Activated T-cell treated with anti-CD3 and anti-CD28 coated beads, Interleukin-2, amount 50 U/mL, for 24 hours (primary cell): ENCODE data around the gene CBLN4.

Experiments
- DNase-seq: peaks from one replicate; pipeline ENCODE4 v3.0.0-alpha.2; 2020
- H3K27ac Mint-ChIP-seq: 2 replicates; pipeline ENCODE4 v1.8.0; 2020; ENCODE audit warnings: mild to moderate bottlenecking, mixed read lengths
- H3K27me3 Mint-ChIP-seq: 2 replicates; pipeline ENCODE4 v1.8.0; 2020; ENCODE audit warnings: mixed read lengths
- H3K36me3 Mint-ChIP-seq: 2 replicates; pipeline ENCODE4 v1.8.0; 2020; ENCODE audit warnings: low read depth, mixed read lengths
- H3K4me1 Mint-ChIP-seq: 2 replicates; pipeline ENCODE4 v1.8.0; 2020; ENCODE audit warnings: low read depth, mixed read lengths
- H3K4me3 Mint-ChIP-seq: 2 replicates; pipeline ENCODE4 v1.8.0; 2020; ENCODE audit warnings: mild to moderate bottlenecking, moderate library complexity, mixed read lengths
- H3K9me3 Mint-ChIP-seq: 2 replicates; pipeline ENCODE4 v1.8.0; 2020; ENCODE audit warnings: mixed read lengths

CBLN4 gene

DNA sequence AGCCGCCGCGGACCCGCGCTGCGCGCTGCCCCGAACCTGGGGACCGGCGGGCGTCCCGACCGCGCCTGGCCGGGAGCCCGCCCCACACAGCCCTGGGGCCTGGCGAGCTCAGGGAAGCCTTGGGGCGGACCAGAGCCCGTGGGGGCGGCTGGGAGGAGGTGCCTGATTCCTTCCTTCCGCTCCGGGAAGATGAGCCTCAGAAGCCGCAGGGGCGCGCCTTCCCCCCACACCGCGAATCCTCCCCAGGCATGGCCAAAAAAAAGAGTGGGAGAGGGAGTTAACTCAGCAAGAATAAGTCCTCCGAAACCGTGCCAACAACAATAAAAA is at the start of gene CBLN4:
Gene CBLN4 (minus strand): TSS at position 131 of the 327 bp plus-strand sequence. CDS start 1,348 bp downstream, outside the sequence.
- H3K27ac Mint-ChIP-seq = no peak within 1 kb of the TSS
- DNase-seq = no peak
- H3K4me3 Mint-ChIP-seq = no peak within 1 kb of the TSS
- H3K27me3 Mint-ChIP-seq = peaks cover 45% of the 10 kb centered on the region
- peaks cover 14% of the 10 kb centered on the region for H3K9me3 Mint-ChIP-seq
- H3K36me3 Mint-ChIP-seq = no peaks in the 10 kb centered on the region
- H3K4me1 Mint-ChIP-seq = no peaks in the 10 kb centered on the region

- H3K27ac Mint-ChIP-seq = no peak overlapping the region
- H3K4me3 Mint-ChIP-seq = no peak overlapping the region
- no peaks in the 10 kb centered on the region for H3K36me3 Mint-ChIP-seq
These were observed 37.9 kb upstream of the CBLN4 start for GRCh38 chr20:56043227-56043626.

GRCh38 chr20:56032251-56032650 is 26.9 kb upstream of the CBLN4 start:
- no peak overlapping the region for H3K4me3 Mint-ChIP-seq
- H3K27me3 Mint-ChIP-seq = no peaks in the 10 kb centered on the region
- DNase-seq = no peak
- H3K27ac Mint-ChIP-seq = no peak overlapping the region
- H3K4me1 Mint-ChIP-seq = no peaks in the 10 kb centered on the region
- peaks cover 49% of the 10 kb centered on the region for H3K9me3 Mint-ChIP-seq
- H3K36me3 Mint-ChIP-seq = no peaks in the 10 kb centered on the region

More at GRCh38 chr20:56043227-56043626, 37.9 kb upstream of the CBLN4 start:
- DNase-seq = no peak
- Mint-ChIP-seq H3K27me3 (no peaks in the 10 kb centered on the region), H3K9me3 (peaks cover 9% of the 10 kb centered on the region), H3K4me1 (no peaks in the 10 kb centered on the region)

DNA sequence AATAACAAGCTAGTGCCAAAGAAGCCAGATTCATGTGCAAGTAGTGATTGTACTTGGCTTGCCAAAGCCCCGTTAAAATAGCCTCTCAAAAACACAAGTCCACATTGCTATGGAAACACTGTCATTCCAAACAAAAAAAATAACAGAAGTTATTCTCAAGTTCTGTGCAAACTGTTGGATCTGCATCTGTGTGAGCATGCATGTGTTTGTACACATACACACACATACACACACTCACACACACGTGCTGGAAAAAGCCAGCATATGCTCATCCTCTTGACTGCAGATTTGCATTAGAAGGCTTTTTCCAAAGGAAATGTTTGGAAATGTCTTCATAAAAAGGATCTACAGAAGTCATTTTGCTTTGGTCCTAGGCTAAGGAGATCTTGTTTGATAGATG is 13.4 kb upstream of the CBLN4 start:
- H3K4me1 Mint-ChIP-seq = no peaks in the 10 kb centered on the region
- no peaks in the 10 kb centered on the region for H3K27me3 Mint-ChIP-seq
- no peak overlapping the region for H3K4me3 Mint-ChIP-seq
- peaks cover 3% of the 10 kb centered on the region for H3K9me3 Mint-ChIP-seq
- H3K27ac Mint-ChIP-seq = no peak overlapping the region
- no peak for DNase-seq
- H3K36me3 Mint-ChIP-seq = no peaks in the 10 kb centered on the region

DNA sequence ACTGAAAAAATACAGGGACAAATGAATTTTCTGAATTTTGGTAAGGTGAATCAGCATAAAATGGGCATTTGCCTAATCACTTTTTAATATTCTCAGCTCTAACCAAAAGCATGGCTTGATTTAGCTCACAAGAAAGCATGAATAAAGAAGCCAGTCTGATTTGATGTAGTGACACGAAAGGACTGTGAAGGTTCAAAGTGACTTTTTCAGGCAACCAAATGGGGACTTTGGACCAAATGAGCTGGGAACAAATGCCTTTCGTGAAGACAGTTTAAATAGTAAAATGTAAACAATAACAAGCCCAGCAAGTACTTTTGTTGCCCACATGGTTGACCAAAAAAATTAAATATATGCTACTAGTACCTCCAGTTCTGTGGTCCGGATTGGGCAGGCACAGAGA is 12.9 kb upstream of the CBLN4 start:
- no peak for DNase-seq
- Mint-ChIP-seq H3K9me3 (peaks cover 3% of the 10 kb centered on the region), H3K4me3 (no peak overlapping the region), H3K4me1 (no peaks in the 10 kb centered on the region), H3K27me3 (no peaks in the 10 kb centered on the region), H3K36me3 (no peaks in the 10 kb centered on the region), H3K27ac (no peak overlapping the region)

DNA sequence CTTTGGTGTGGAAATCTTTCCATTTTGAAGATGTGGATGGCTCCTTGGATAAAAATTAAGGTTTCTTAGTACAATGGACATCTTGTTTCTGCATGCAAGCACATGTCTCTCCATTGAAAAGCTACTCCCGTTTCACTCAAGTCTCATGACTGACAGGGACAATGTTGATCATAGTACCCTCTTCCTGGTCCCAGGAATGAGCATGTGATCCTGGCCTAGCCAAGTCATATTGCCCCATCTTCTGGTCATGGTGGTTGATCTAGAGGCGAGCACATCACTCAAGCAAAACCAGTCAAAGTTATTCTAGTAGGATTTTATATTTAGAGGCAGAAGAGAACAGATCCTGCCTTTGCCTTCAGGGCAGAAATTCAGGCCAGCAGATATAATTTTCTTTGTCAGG is 12.2 kb upstream of the CBLN4 start:
- Mint-ChIP-seq H3K36me3 (no peaks in the 10 kb centered on the region), H3K27me3 (no peaks in the 10 kb centered on the region), H3K9me3 (peaks cover 3% of the 10 kb centered on the region), H3K4me1 (no peaks in the 10 kb centered on the region), H3K4me3 (no peak overlapping the region), H3K27ac (no peak overlapping the region)
- no peak for DNase-seq

DNA sequence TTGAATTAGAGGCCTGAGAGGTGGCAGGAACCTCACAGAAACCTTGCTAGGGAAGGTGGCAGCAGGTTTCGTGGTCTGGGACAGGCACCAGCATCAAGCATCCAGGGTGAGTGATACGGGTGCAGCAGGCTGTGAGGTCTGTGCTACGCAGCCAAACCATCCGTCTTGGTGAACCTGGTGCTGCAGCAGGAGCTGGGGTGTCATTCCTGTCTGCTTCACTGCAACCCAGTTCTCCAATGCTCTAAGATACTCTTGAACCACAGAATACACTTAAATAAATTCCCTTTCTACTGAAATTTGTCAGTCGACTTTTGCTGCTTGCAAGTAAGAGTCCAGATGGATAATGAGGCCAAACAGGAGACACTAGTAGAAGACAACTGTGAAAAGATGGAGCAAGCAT is 9.7 kb upstream of the CBLN4 start:
- no peak for DNase-seq
- H3K27ac Mint-ChIP-seq = no peak overlapping the region
- no peaks in the 10 kb centered on the region for H3K36me3 Mint-ChIP-seq
- H3K27me3 Mint-ChIP-seq = no peaks in the 10 kb centered on the region
- peaks cover 3% of the 10 kb centered on the region for H3K9me3 Mint-ChIP-seq
- no peaks in the 10 kb centered on the region for H3K4me1 Mint-ChIP-seq
- no peak overlapping the region for H3K4me3 Mint-ChIP-seq

DNA sequence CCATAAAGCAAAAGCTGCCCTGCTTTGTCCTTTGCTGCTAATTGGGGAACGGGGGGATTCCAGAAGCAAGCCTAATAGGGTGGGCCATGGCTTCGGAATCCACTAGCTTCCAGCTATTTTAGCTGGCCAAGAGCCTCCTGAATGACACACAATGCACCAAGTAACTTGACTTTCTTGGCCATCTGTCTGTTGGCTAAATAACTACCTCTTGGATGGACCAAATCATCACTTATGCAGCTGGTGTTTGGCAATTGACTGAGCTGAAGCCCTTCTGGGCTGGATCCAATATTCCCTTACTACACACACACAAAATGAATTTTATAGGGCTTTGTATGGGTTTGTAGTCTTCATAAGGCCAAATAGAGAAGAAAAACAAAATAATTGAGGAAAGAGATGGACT is 8.8 kb upstream of the CBLN4 start:
- no peaks in the 10 kb centered on the region for H3K36me3 Mint-ChIP-seq
- no peak overlapping the region for H3K4me3 Mint-ChIP-seq
- H3K27me3 Mint-ChIP-seq = no peaks in the 10 kb centered on the region
- H3K9me3 Mint-ChIP-seq = peaks cover 5% of the 10 kb centered on the region
- no peaks in the 10 kb centered on the region for H3K4me1 Mint-ChIP-seq
- DNase-seq = no peak
- no peak overlapping the region for H3K27ac Mint-ChIP-seq

GRCh38 chr20:56004611-56005388 is 519 bp downstream of the CBLN4 start:
- Mint-ChIP-seq H3K27ac (no peak overlapping the region), H3K27me3 (peaks cover 45% of the 10 kb centered on the region), H3K4me3 (no peak overlapping the region), H3K4me1 (no peaks in the 10 kb centered on the region), H3K36me3 (no peaks in the 10 kb centered on the region), H3K9me3 (peaks cover 14% of the 10 kb centered on the region)
- no peak for DNase-seq

- peaks cover 45% of the 10 kb centered on the region for H3K27me3 Mint-ChIP-seq
- no peaks in the 10 kb centered on the region for H3K4me1 Mint-ChIP-seq
- no peaks in the 10 kb centered on the region for H3K36me3 Mint-ChIP-seq
- DNase-seq = no peak
- H3K27ac Mint-ChIP-seq = no peak overlapping the region
- peaks cover 11% of the 10 kb centered on the region for H3K9me3 Mint-ChIP-seq
- H3K4me3 Mint-ChIP-seq = no peak overlapping the region
These were observed 1.3 kb downstream of the CBLN4 start for GRCh38 chr20:56004007-56004406.

- no peak overlapping the region for H3K27ac Mint-ChIP-seq
- H3K27me3 Mint-ChIP-seq = peaks cover 45% of the 10 kb centered on the region
- DNase-seq = no peak
- no peak overlapping the region for H3K4me3 Mint-ChIP-seq
- no peaks in the 10 kb centered on the region for H3K36me3 Mint-ChIP-seq
- H3K4me1 Mint-ChIP-seq = no peaks in the 10 kb centered on the region
- peaks cover 6% of the 10 kb centered on the region for H3K9me3 Mint-ChIP-seq
These were observed 2.2 kb downstream of the CBLN4 start for GRCh38 chr20:56002908-56003800.

DNA sequence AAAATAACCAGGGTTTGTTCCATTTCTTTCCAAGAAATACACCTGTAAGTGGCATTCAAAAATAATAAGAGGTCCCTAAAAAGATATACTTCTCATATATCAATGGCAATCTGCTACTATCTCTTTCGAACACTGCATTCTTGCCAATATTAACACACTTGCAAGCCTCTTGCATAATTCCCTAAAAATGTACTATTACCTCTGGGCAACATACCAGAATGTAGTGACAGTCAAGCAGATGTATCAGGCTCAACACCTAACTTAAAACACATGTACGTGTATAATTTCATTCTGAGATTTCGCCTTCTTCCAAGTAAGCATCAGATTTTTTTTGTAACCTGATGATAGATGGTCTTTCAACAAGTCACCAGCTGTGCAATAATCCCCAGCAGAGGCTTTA is 3.4 kb downstream of the CBLN4 start:
- Mint-ChIP-seq H3K9me3 (peaks cover 2% of the 10 kb centered on the region), H3K4me3 (no peak overlapping the region), H3K4me1 (no peaks in the 10 kb centered on the region), H3K36me3 (no peaks in the 10 kb centered on the region), H3K27ac (no peak overlapping the region), H3K27me3 (peaks cover 43% of the 10 kb centered on the region)
- DNase-seq = no peak

GRCh38 chr20:56001106-56001785 is 4.1 kb downstream of the CBLN4 start:
- no peaks in the 10 kb centered on the region for H3K4me1 Mint-ChIP-seq
- peaks cover 37% of the 10 kb centered on the region for H3K27me3 Mint-ChIP-seq
- peaks cover 2% of the 10 kb centered on the region for H3K9me3 Mint-ChIP-seq
- no peak for DNase-seq
- H3K4me3 Mint-ChIP-seq = no peak overlapping the region
- no peak overlapping the region for H3K27ac Mint-ChIP-seq
- H3K36me3 Mint-ChIP-seq = no peaks in the 10 kb centered on the region

- Mint-ChIP-seq H3K27me3 (no peaks in the 10 kb centered on the region), H3K4me3 (no peak overlapping the region), H3K4me1 (no peaks in the 10 kb centered on the region), H3K36me3 (no peaks in the 10 kb centered on the region), H3K9me3 (peaks cover 6% of the 10 kb centered on the region), H3K27ac (no peak overlapping the region)
- DNase-seq = no peak
These were observed 26.8 kb downstream of the CBLN4 start for GRCh38 chr20:55978550-55978949.
